ENCODE results near the gene TSR3. TPM values are rescaled to one million over a fixed set of nuclear protein-coding genes. Genes with fewer than 3 reads are reported as not detected.

The TSR3 gene
- total RNA-seq, 1 experiment from 2014 or later, result 20.1 TPM

DNA sequence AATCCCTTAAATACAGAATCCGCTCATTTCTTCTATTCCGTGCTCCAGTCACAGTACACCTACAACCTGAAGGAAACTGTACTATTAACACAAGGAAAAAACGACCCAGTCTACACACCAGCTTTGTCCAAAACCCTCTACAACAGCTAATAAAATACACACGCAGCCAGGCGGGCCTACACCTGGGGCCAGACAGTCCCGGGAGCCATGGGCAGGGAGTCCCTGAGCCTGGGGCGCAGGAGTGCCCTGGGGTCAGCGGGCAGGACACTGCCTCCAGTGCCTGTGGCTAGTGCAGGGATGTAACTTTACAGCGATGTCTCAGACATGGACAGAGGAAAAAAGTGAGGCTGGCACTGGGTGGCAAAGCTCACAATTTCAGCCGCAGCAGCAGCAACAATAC, 28.5 kb upstream of the TSR3 start:
- Histone ChIP-seq H3K9ac (ENCODE audit: low read length) (no peak overlapping the region), H3K36me3 (ENCODE audit: insufficient read depth, low read length) (no peaks in the 10 kb centered on the region), H4K20me1 (ENCODE audit: insufficient read depth, low read depth, low read length) (peaks cover 5% of the 10 kb centered on the region; the same call in 1 of the 2 replicates), H3K79me2 (ENCODE audit: low read length) (peaks cover 18% of the 10 kb centered on the region), H3K27ac (ENCODE audit: low read length) (no peak overlapping the region), H3K4me2 (ENCODE audit: low read depth, low read length, poor library complexity, severe bottlenecking) (no peak overlapping the region), H3K9me2 (replicated peaks; ENCODE audit: insufficient read depth, low read length) (no peaks in the 10 kb centered on the region), H3K4me1 (ENCODE audit: low read length) (peaks cover 14% of the 10 kb centered on the region), H3K9me3 (ENCODE audit: low read length) (no peaks in the 10 kb centered on the region), H3K27me3 (ENCODE audit: low read length) (no peaks in the 10 kb centered on the region), H2AFZ (ENCODE audit: low read length) (no peak overlapping the region), H3K4me3 (ENCODE audit: low read length) (no peak overlapping the region)
- DNase-seq, result peak; percentile 36

DNA sequence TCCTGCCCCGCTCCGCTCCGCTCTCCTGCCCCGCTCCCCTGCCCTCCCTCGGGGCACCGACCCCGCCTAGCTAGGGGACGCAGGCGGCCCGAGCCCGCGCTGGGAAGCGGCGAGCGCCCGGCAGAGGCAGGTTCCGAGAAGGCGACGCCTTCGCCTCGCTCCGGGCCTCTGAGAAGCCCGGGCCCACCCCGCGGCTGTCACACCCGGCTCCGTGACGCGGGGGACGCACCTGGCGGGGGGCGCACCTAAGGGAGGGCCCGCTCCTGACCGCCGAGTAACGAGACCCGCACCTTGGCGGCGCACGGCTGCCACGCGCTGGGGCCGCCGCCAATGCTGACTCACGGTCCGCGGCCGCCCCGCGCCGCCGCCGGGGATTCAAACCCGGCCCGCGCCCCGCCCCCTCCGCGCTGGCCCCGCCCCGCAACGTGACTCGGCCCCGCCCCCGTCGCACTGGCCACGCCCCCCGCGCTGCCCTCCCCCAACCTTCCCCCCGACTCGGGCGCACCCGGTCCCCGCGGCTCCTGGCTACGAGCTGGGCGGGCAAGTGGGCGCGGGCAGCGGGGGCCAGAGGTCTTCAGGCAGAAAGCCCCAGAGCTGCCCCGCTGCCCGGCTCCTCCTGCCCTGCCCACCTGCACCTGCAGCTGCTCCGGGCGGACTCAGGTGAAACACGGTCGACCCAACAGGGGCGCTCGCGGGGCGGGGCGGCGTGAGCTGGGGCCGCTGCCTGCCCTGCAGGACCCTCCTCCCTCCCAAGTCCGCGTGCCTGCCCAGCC, 27.8 kb upstream of the TSR3 start:
- peaks cover 5% of the 10 kb centered on the region; the same call in 1 of the 2 replicates for H4K20me1 ChIP-seq (ENCODE audit: insufficient read depth, low read depth, low read length)
- H2AFZ ChIP-seq (ENCODE audit: low read length), result peak overlapping the region; percentile 74; the same call in 1 of the 2 replicates

DNA sequence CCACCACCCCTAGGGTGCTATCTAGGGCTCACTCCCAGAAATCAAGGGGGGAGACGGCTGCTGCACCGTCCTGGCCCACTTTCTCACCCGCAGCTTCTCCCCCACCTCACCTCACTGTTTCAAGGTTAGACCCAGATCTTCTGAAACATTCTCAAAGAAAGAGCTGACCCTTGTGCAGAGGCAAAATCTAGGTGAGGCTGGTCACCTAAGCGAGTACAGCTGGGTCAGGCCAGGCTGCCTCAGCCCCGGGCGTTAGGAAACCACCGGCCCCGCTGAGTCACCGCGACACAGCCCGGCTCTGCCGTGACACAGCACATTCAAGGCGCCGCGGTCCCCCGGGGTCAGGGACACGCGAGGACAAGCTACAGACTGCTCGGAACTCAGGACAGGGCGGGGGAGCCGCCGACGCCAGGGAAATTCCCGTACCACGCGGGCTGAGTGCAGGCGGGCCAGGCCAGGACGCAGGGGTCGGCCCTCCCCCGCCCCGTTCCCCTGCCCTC, 27.2 kb upstream of the TSR3 start:
- peak overlapping the region; percentile 69 for H3K4me3 ChIP-seq (ENCODE audit: low read length)
- H3K79me2 ChIP-seq (ENCODE audit: low read length), result peaks cover 18% of the 10 kb centered on the region
- peak overlapping the region; percentile 73 for H3K4me2 ChIP-seq (ENCODE audit: low read depth, low read length, poor library complexity, severe bottlenecking)
- H3K27me3 ChIP-seq (ENCODE audit: low read length), result no peaks in the 10 kb centered on the region
- H3K27ac ChIP-seq (ENCODE audit: low read length), result peak overlapping the region; percentile 40
- DNase-seq, result peak; percentile 72
- H3K9me3 ChIP-seq (ENCODE audit: low read length), result no peaks in the 10 kb centered on the region
- H3K36me3 ChIP-seq (ENCODE audit: insufficient read depth, low read length), result no peaks in the 10 kb centered on the region
- peaks cover 14% of the 10 kb centered on the region for H3K4me1 ChIP-seq (ENCODE audit: low read length)
- H3K9ac ChIP-seq (ENCODE audit: low read length), result peak overlapping the region; percentile 81
- no peaks in the 10 kb centered on the region for H3K9me2 ChIP-seq (replicated peaks; ENCODE audit: insufficient read depth, low read length)
- H2AFZ ChIP-seq (ENCODE audit: low read length), result peak overlapping the region; percentile 74; the same call in 1 of the 2 replicates
- peaks cover 5% of the 10 kb centered on the region; the same call in 1 of the 2 replicates for H4K20me1 ChIP-seq (ENCODE audit: insufficient read depth, low read depth, low read length)

More for the DNA sequence above, 27.8 kb upstream of the TSR3 start:
- Histone ChIP-seq H3K9me2 (replicated peaks; ENCODE audit: insufficient read depth, low read length) (no peaks in the 10 kb centered on the region), H3K36me3 (ENCODE audit: insufficient read depth, low read length) (no peaks in the 10 kb centered on the region), H3K9me3 (ENCODE audit: low read length) (no peaks in the 10 kb centered on the region), H3K4me1 (ENCODE audit: low read length) (peaks cover 14% of the 10 kb centered on the region), H3K4me2 (ENCODE audit: low read depth, low read length, poor library complexity, severe bottlenecking) (peak overlapping the region; percentile 73), H3K27ac (ENCODE audit: low read length) (peak overlapping the region; percentile 40), H3K9ac (ENCODE audit: low read length) (peak overlapping the region; percentile 81), H3K79me2 (ENCODE audit: low read length) (peaks cover 18% of the 10 kb centered on the region), H3K27me3 (ENCODE audit: low read length) (no peaks in the 10 kb centered on the region), H3K4me3 (ENCODE audit: low read length) (peak overlapping the region; percentile 69)
- DNase-seq, result peak; percentile 85

DNA sequence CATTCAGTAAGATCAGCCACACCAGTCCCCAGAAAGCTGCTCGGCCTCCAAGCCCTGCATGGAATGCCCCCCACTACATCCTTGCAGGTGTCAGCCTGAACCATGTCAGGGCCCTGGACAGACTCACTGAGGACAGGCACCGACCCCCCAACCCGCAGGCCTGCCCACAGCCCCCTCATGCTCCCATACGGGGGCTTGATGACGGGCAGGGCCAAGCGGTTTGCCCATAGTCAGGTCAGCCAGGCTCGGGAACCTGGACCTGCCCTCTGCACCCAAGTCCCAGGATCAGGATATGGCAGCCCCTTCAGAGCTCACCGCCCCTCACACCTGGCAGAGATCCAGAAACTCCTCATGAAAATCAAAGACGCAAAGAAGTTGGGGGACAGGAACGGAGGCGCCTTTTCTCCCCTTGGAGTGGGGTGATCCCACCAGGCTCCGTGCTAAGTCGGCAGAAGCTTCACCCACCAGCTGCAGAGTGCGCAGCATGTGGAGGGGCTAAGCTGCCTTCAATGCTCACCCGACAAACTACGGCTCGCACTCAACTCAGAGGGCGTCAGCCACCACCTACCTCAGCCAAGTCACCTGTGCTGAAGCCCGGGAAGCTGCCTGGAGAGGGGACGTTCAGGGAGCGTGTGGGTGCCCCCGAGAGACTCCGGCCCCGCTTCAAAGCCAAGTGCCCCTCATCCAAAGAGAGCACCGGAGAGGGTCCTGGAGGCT, 26.6 kb upstream of the TSR3 start:
- Histone ChIP-seq H3K9me2 (replicated peaks; ENCODE audit: insufficient read depth, low read length) (no peaks in the 10 kb centered on the region), H3K4me3 (ENCODE audit: low read length) (peak overlapping the region; percentile 69), H3K27ac (ENCODE audit: low read length) (no peak overlapping the region; the same call in 1 of the 2 replicates), H3K9me3 (ENCODE audit: low read length) (no peaks in the 10 kb centered on the region), H2AFZ (ENCODE audit: low read length) (no peak overlapping the region), H3K4me1 (ENCODE audit: low read length) (peaks cover 14% of the 10 kb centered on the region), H3K9ac (ENCODE audit: low read length) (peak overlapping the region; percentile 81), H3K79me2 (ENCODE audit: low read length) (peaks cover 18% of the 10 kb centered on the region), H3K36me3 (ENCODE audit: insufficient read depth, low read length) (no peaks in the 10 kb centered on the region), H3K4me2 (ENCODE audit: low read depth, low read length, poor library complexity, severe bottlenecking) (peak overlapping the region; percentile 73), H4K20me1 (ENCODE audit: insufficient read depth, low read depth, low read length) (peaks cover 5% of the 10 kb centered on the region; the same call in 1 of the 2 replicates), H3K27me3 (ENCODE audit: low read length) (no peaks in the 10 kb centered on the region)
- peak; percentile 39 for DNase-seq

DNA sequence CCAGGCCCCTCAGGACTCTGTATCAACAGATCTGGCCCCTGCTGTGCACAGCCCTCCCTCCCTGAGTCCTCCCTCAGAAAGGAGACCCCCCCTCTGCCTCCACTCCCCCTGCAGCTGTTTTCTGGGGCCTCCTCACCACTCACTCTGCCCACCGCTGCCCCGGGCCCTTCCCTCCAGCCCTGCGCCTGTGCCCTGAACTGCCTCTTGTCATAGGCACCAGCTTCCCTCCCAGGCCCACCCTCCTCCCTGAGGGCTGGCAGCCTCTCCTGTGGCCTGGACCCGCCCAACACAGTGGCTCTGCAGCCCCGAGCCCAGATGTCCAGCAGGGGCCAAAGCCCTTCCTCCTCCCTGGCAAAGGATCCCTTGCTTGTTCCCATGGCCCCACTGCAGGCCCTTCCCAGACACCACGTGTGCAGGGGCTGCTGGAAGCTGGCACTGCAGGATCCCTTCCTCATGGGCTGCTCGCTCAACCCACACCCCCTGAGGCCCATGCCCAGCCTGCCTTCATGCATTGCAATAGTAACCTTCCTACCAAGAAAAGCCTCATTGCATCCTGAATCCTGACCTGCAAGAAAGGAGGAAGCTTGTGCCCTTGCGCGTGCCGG, 25.8 kb upstream of the TSR3 start:
- Histone ChIP-seq H3K27me3 (ENCODE audit: low read length) (no peaks in the 10 kb centered on the region), H3K9me3 (ENCODE audit: low read length) (no peaks in the 10 kb centered on the region), H3K27ac (ENCODE audit: low read length) (no peak overlapping the region), H3K36me3 (ENCODE audit: insufficient read depth, low read length) (no peaks in the 10 kb centered on the region), H3K4me2 (ENCODE audit: low read depth, low read length, poor library complexity, severe bottlenecking) (peak overlapping the region; percentile 73), H3K9me2 (replicated peaks; ENCODE audit: insufficient read depth, low read length) (no peaks in the 10 kb centered on the region), H4K20me1 (ENCODE audit: insufficient read depth, low read depth, low read length) (peaks cover 5% of the 10 kb centered on the region; the same call in 1 of the 2 replicates), H3K4me3 (ENCODE audit: low read length) (no peak overlapping the region; the same call in 1 of the 2 replicates), H2AFZ (ENCODE audit: low read length) (no peak overlapping the region), H3K9ac (ENCODE audit: low read length) (no peak overlapping the region), H3K79me2 (ENCODE audit: low read length) (peaks cover 18% of the 10 kb centered on the region), H3K4me1 (ENCODE audit: low read length) (peaks cover 14% of the 10 kb centered on the region)
- peak; percentile 35 for DNase-seq

DNA sequence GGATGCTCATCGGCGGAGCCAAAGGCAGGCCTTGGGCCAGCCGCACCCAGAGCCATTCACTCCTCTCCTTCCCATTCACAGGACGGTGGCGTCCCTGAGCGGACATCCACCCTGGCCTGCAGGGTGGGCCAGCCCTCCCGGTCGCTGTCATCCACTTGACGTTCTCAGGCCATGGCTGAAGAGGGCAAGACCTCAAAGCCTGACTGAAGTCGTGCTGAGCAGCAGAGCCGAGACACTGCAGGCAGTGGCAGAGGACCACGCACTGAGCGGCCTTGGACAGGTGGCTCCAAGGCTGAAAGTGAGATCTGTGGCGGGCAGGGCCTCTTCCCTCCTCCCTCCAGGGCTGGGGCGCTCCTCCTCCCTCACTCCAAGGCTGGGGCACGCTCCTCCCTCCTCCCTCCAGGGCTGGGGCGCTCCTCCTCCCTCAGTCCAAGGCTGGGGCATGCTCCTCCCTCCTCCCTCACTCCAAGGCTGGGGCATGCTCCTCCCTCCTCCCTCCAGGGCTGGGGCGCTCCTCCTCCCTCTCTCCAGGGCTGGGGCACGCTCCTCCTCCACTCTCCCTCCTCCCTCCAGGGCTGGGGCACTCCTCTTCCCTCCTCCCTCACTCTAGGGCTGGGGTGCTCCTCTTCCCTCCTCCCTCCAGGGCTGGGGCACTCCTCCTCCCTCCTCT, 24.2 kb upstream of the TSR3 start:
- H3K9ac ChIP-seq (ENCODE audit: low read length), result no peak overlapping the region
- no peaks in the 10 kb centered on the region for H3K36me3 ChIP-seq (ENCODE audit: insufficient read depth, low read length)
- no peak overlapping the region for H3K4me2 ChIP-seq (ENCODE audit: low read depth, low read length, poor library complexity, severe bottlenecking)
- H3K9me2 ChIP-seq (replicated peaks; ENCODE audit: insufficient read depth, low read length), result no peaks in the 10 kb centered on the region
- no peak overlapping the region for H2AFZ ChIP-seq (ENCODE audit: low read length)
- H3K79me2 ChIP-seq (ENCODE audit: low read length), result peaks cover 18% of the 10 kb centered on the region
- DNase-seq, result peak; percentile 38
- peaks cover 5% of the 10 kb centered on the region; the same call in 1 of the 2 replicates for H4K20me1 ChIP-seq (ENCODE audit: insufficient read depth, low read depth, low read length)
- H3K4me1 ChIP-seq (ENCODE audit: low read length), result peaks cover 14% of the 10 kb centered on the region
- H3K27me3 ChIP-seq (ENCODE audit: low read length), result no peaks in the 10 kb centered on the region
- no peaks in the 10 kb centered on the region for H3K9me3 ChIP-seq (ENCODE audit: low read length)
- no peak overlapping the region for H3K27ac ChIP-seq (ENCODE audit: low read length)
- no peak overlapping the region for H3K4me3 ChIP-seq (ENCODE audit: low read length)

DNA sequence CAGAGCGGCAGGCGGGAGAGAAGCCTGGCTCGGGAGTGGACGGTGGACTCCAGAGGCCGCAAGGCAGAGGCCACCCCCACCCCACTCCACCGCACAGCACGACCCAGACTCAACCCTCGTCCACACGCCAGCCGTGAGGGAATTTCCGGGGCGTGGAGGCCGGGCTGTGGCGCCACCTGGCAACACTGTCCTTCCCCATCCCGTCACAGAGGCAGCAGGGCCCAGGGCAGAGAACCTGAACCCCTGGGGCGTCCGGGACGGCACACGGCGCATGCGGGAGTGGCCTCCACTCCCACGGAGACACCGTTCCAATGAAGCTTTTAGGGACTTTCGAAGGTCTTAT, 23.6 kb upstream of the TSR3 start:
- H4K20me1 ChIP-seq (ENCODE audit: insufficient read depth, low read depth, low read length), result peaks cover 5% of the 10 kb centered on the region; the same call in 1 of the 2 replicates
- H3K79me2 ChIP-seq (ENCODE audit: low read length), result peaks cover 18% of the 10 kb centered on the region
- no peak overlapping the region for H3K4me2 ChIP-seq (ENCODE audit: low read depth, low read length, poor library complexity, severe bottlenecking)
- no peak overlapping the region for H3K9ac ChIP-seq (ENCODE audit: low read length)
- no peak overlapping the region for H3K27ac ChIP-seq (ENCODE audit: low read length)
- H3K4me3 ChIP-seq (ENCODE audit: low read length), result no peak overlapping the region
- DNase-seq, result no peak
- H3K36me3 ChIP-seq (ENCODE audit: insufficient read depth, low read length), result no peaks in the 10 kb centered on the region
- no peaks in the 10 kb centered on the region for H3K9me2 ChIP-seq (replicated peaks; ENCODE audit: insufficient read depth, low read length)
- H3K27me3 ChIP-seq (ENCODE audit: low read length), result no peaks in the 10 kb centered on the region
- H3K9me3 ChIP-seq (ENCODE audit: low read length), result no peaks in the 10 kb centered on the region
- H2AFZ ChIP-seq (ENCODE audit: low read length), result no peak overlapping the region
- H3K4me1 ChIP-seq (ENCODE audit: low read length), result peaks cover 14% of the 10 kb centered on the region
